ENCODE results near the gene RAD17.
"Not testable (repeated sequence)": the region's sequence is repeated elsewhere in the genome, so short reads cannot be mapped to it uniquely, and the experiment has no call there.

- not testable (repeated sequence) for TF ChIP-seq CTCF (IDR thresholded peaks at IDR 0.05; ENCODE audit: control extremely low read depth in 1 of 3, insufficient read depth in 1 of 3, low read depth in 1 of 3, low read length in 3 of 3); CEBPB (IDR thresholded peaks at IDR 0.05; ENCODE audit: low read depth, low read length); NRF1 (IDR thresholded peaks at IDR 0.05; ENCODE audit: low read depth, low read length); EZH2 (IDR thresholded peaks at IDR 0.05; ENCODE audit: low read depth, low read length, severe bottlenecking); SIN3A (conservative IDR thresholded peaks at IDR 0.05 in 1 of 2, IDR thresholded peaks at IDR 0.05 in 1 of 2; ENCODE audit: low read depth in 1 of 2, low read length in 2 of 2); TAF1 (IDR thresholded peaks at IDR 0.05; ENCODE audit: low read depth, low read length); KDM4A (IDR thresholded peaks at IDR 0.05; ENCODE audit: low read depth, low read length, severe bottlenecking); POLR2A (IDR thresholded peaks at IDR 0.05; ENCODE audit: control extremely low read depth in 1 of 2, low read depth in 2 of 2, low read length in 2 of 2); POLR2AphosphoS5 (IDR thresholded peaks at IDR 0.05; ENCODE audit: low read depth, low read length); ATF2 (IDR thresholded peaks at IDR 0.05; ENCODE audit: low read length); CREB1 (IDR thresholded peaks at IDR 0.05); RFX5 (IDR thresholded peaks at IDR 0.05; ENCODE audit: borderline replicate concordance, low read depth, low read length)
Observed at GRCh38 chr5:69450527-69450926, 80.9 kb downstream of the RAD17 start.
